Measurements from ENCODE around the gene PANX1. TPM values are rescaled to one million over a fixed set of nuclear protein-coding genes. Genes with fewer than 3 reads are reported as not detected.

Gene PANX1
- total RNA-seq, 4 donors from 2014 or later, result 9.0 to 20.1 (median 11.3) TPM

- intact Hi-C loops (cut with DNase I; ENCODE audit: low total_unique reads) (no loop called here), in situ Hi-C loops (cut with MboI; ENCODE audit: low pct_ligation_motif_present in 1 of 4, low pct_unique_long_range_greater_than_20kb in 1 of 4, low sequenced_read_pairs in 3 of 4) (no loop called here)
- 38% methylated on average over 3 of the region's 3 CpGs; no CpG with 5 or more reads in 1 of the 2 donors for WGBS, 2 donors (ENCODE audit: low coverage in 1 of 2)
- H3K36me3 ChIP-seq, result no peaks in the 10 kb centered on the region
- DNase-seq, result no peak
- no peaks in the 10 kb centered on the region for H3K27me3 ChIP-seq
- H3K9me3 ChIP-seq, result no peaks in the 10 kb centered on the region
- no peak overlapping the region for H3K27ac ChIP-seq
- H3K4me3 ChIP-seq, result no peak overlapping the region
- TF ChIP-seq POLR2A (IDR thresholded peaks at IDR 0.05), result no peak
- no peak for TF ChIP-seq POLR2AphosphoS5 (IDR thresholded peaks at IDR 0.05)
- TF ChIP-seq EP300 (IDR thresholded peaks at IDR 0.05; ENCODE audit: low read depth), result no peak
- no peak for TF ChIP-seq CTCF (IDR thresholded peaks at IDR 0.05)
- no peaks in the 10 kb centered on the region for H3K4me1 ChIP-seq
Measured at GRCh38 chr11:94201004-94201465, 72.4 kb downstream of the PANX1 start.

DNA sequence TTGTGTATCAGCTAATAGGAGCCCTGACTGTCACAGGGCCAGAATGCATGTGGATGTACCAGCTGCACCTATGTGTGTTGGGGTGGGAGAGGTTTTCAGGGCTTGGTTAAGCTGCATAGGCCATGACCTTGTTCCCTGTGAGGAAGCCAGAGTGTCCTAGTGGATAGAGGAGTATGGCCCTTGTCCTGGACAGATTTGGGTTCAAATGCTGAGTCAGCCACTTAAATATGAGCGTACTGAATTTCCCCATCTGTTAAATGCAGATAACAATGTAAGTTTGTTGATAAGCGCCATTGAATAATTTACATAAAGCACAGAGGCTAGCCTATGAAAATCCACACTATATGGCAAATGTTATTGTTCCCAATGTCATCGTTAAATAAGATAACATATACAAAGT, 74.4 kb downstream of the PANX1 start:
- H3K36me3 ChIP-seq, result no peaks in the 10 kb centered on the region
- H3K9me3 ChIP-seq, result no peaks in the 10 kb centered on the region
- WGBS, 2 donors (ENCODE audit: low coverage in 1 of 2), result 85 to 87% methylated on average over 3 of the region's 3 CpGs
- intact Hi-C loops (cut with DNase I; ENCODE audit: low total_unique reads) (no loop called here), in situ Hi-C loops (cut with MboI; ENCODE audit: low pct_ligation_motif_present in 1 of 4, low pct_unique_long_range_greater_than_20kb in 1 of 4, low sequenced_read_pairs in 3 of 4) (no loop called here)
- H3K27ac ChIP-seq, result no peak overlapping the region
- H3K4me1 ChIP-seq, result no peaks in the 10 kb centered on the region
- DNase-seq, result no peak
- TF ChIP-seq EP300 (IDR thresholded peaks at IDR 0.05; ENCODE audit: low read depth), result no peak
- no peak for TF ChIP-seq POLR2AphosphoS5 (IDR thresholded peaks at IDR 0.05)
- TF ChIP-seq POLR2A (IDR thresholded peaks at IDR 0.05), result no peak
- TF ChIP-seq CTCF (IDR thresholded peaks at IDR 0.05), result no peak
- H3K27me3 ChIP-seq, result no peaks in the 10 kb centered on the region
- no peak overlapping the region for H3K4me3 ChIP-seq

GRCh38 chr11:94211261-94211830, 82.7 kb downstream of the PANX1 start:
- in situ Hi-C loops (cut with MboI; ENCODE audit: low pct_ligation_motif_present in 1 of 4, low pct_unique_long_range_greater_than_20kb in 1 of 4, low sequenced_read_pairs in 3 of 4) (no loop called here), intact Hi-C loops (cut with DNase I; ENCODE audit: low total_unique reads) (no loop called here)
- Histone ChIP-seq H3K4me1 (no peaks in the 10 kb centered on the region), H3K36me3 (no peaks in the 10 kb centered on the region), H3K27ac (no peak overlapping the region), H3K4me3 (no peak overlapping the region), H3K27me3 (no peaks in the 10 kb centered on the region), H3K9me3 (no peaks in the 10 kb centered on the region)
- DNase-seq, result no peak
- 54% methylated on average over 2 of the region's 2 CpGs; no CpG with 5 or more reads in 1 of the 2 donors for WGBS, 2 donors (ENCODE audit: low coverage in 1 of 2)
- no peak for TF ChIP-seq EP300 (IDR thresholded peaks at IDR 0.05; ENCODE audit: low read depth)
- no peak for TF ChIP-seq CTCF (IDR thresholded peaks at IDR 0.05)
- TF ChIP-seq POLR2AphosphoS5 (IDR thresholded peaks at IDR 0.05), result no peak
- no peak for TF ChIP-seq POLR2A (IDR thresholded peaks at IDR 0.05)

GRCh38 chr11:94212898-94213297, 84.3 kb downstream of the PANX1 start:
- Histone ChIP-seq H3K27ac (no peak overlapping the region), H3K27me3 (no peaks in the 10 kb centered on the region), H3K4me3 (no peak overlapping the region), H3K36me3 (no peaks in the 10 kb centered on the region), H3K4me1 (no peaks in the 10 kb centered on the region), H3K9me3 (no peaks in the 10 kb centered on the region)
- no peak for TF ChIP-seq POLR2AphosphoS5 (IDR thresholded peaks at IDR 0.05)
- TF ChIP-seq POLR2A (IDR thresholded peaks at IDR 0.05), result no peak
- no peak for TF ChIP-seq CTCF (IDR thresholded peaks at IDR 0.05)
- intact Hi-C loops (cut with DNase I; ENCODE audit: low total_unique reads) (no loop called here), in situ Hi-C loops (cut with MboI; ENCODE audit: low pct_ligation_motif_present in 1 of 4, low pct_unique_long_range_greater_than_20kb in 1 of 4, low sequenced_read_pairs in 3 of 4) (no loop called here)
- no peak for DNase-seq
- 78 to 87% methylated on average over 2 of the region's 2 CpGs for WGBS, 2 donors (ENCODE audit: low coverage in 1 of 2)

Measured in transverse colon (tissue), 4 donors.